SH-SY5Y (cell line): Measurements from ENCODE around the gene TNFRSF6B.

ENCODE experiments used
- GATA2 ChIP-seq: IDR thresholded peaks from 2 replicates; pipeline ENCODE4 v1.6.1; 2011; ENCODE audit warnings: mild to moderate bottlenecking, low read depth, low read length
- GATA3 ChIP-seq: IDR thresholded peaks from 2 replicates; pipeline ENCODE4 v1.6.1; 2011; ENCODE audit warnings: low read depth, mild to moderate bottlenecking, low read length, moderate library complexity

- TF ChIP-seq GATA2 = no peak
- no peak for TF ChIP-seq GATA3
Observed at GRCh38 chr20:63741676-63742380, 45.4 kb downstream of the TNFRSF6B start.
